BE2C (cell line): ENCODE data around the gene MBD2.

Experiments used
- DNase-seq: peaks from one replicate; pipeline ENCODE4 v3.0.0-alpha.2; 2020
- H3K27me3 ChIP-seq: fragments of 250-450 bp; sonication (Bioruptor Pico); 2 replicates; pipeline ENCODE4 v1.5.1; 2020; ENCODE audit warnings: mild to moderate bottlenecking
- H3K36me3 ChIP-seq: fragments of 250-450 bp; sonication (Bioruptor Pico); 2 replicates; pipeline ENCODE4 v1.5.1; 2020; ENCODE audit warnings: mild to moderate bottlenecking
- H3K4me1 ChIP-seq: fragments of 250-450 bp; sonication (Bioruptor Pico); 2 replicates; pipeline ENCODE4 v1.5.1; 2020
- H3K4me3 ChIP-seq: 2 replicates; pipeline ENCODE4 v1.5.1; 2011; ENCODE audit warnings: low read depth, low read length
- H3K9me3 ChIP-seq: fragments of 250-450 bp; sonication (Bioruptor Pico); 2 replicates; pipeline ENCODE4 v1.5.1; 2020
- TF ChIP-seq, protein P1 (sequence below): IDR thresholded peaks from 2 replicates; pipeline ENCODE4 v1.5.1; 2012; ENCODE audit warnings: mild to moderate bottlenecking, low read depth, low read length

MBD2 gene

DNA sequence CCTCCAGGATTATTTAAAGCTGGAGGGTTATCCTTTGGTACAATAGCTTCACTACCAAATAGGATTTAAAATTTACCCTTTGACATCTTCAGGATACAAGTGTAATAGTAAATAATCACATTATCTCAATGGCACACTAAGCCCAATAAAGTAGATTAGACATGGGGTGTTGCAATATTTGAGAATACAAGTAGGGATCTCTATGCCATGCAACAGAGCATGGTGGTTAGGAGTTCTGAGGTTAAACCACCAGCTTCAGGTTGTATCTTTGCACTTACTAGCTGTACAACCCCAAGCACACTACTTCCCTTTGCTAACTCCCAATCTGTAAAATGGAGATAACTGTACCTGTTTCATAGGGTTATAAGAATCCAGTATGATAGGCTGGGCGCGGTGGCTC lies 6.2 kb downstream of the MBD2 start:
- Histone ChIP-seq H3K4me1 (no peaks in the 10 kb centered on the region), H3K36me3 (no peaks in the 10 kb centered on the region), H3K27me3 (no peaks in the 10 kb centered on the region), H3K4me3 (no peak overlapping the region), H3K9me3 (no peaks in the 10 kb centered on the region)
- TF ChIP-seq, protein P1, sequence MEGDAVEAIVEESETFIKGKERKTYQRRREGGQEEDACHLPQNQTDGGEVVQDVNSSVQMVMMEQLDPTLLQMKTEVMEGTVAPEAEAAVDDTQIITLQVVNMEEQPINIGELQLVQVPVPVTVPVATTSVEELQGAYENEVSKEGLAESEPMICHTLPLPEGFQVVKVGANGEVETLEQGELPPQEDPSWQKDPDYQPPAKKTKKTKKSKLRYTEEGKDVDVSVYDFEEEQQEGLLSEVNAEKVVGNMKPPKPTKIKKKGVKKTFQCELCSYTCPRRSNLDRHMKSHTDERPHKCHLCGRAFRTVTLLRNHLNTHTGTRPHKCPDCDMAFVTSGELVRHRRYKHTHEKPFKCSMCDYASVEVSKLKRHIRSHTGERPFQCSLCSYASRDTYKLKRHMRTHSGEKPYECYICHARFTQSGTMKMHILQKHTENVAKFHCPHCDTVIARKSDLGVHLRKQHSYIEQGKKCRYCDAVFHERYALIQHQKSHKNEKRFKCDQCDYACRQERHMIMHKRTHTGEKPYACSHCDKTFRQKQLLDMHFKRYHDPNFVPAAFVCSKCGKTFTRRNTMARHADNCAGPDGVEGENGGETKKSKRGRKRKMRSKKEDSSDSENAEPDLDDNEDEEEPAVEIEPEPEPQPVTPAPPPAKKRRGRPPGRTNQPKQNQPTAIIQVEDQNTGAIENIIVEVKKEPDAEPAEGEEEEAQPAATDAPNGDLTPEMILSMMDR: no peak
- DNase-seq: no peak

DNA sequence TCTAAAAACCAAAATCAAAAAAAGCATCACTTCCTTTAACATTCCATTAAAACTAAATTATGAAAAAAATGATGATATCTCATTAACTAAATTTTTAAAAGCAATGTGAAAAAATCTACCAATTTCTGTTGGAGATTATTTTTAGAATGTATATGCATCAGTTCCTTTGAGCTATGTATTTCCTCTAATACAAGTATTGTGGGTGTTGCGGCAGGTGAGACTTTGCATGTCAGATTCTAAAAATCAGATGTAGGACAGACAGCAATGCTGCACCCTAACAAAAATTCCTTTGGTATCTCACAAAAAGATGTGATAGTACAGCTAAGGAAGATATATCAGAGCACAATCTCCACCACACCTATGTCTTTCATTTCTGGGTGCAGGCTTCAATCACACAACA lies 6.8 kb downstream of the MBD2 start:
- no peak overlapping the region for H3K4me3 ChIP-seq
- H3K27me3 ChIP-seq: no peaks in the 10 kb centered on the region
- H3K4me1 ChIP-seq: no peaks in the 10 kb centered on the region
- H3K9me3 ChIP-seq: no peaks in the 10 kb centered on the region
- TF ChIP-seq, protein P1: no peak
- H3K36me3 ChIP-seq: no peaks in the 10 kb centered on the region
- no peak for DNase-seq

DNA sequence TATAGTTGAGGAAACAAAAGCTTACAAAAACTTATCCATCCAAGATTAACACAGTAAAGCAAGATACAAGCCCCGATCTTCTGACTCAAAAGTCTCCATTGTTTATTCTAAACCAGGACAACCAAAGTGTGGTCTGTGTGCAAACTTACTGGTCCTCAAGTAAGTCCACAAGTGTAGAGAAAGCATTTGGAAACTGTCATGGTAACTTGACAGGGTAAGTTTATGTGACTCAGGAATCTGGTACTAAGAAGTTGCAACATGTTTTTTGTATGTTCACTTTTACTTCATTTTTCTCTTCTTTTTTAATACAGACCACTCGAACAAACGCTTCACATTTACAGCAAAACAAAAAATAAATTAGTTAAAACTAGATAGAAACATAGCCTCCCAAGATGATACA lies 9.4 kb downstream of the MBD2 start:
- Histone ChIP-seq H3K9me3 (no peaks in the 10 kb centered on the region), H3K36me3 (no peaks in the 10 kb centered on the region), H3K27me3 (no peaks in the 10 kb centered on the region), H3K4me1 (no peaks in the 10 kb centered on the region), H3K4me3 (no peak overlapping the region)
- DNase-seq: no peak
- TF ChIP-seq, protein P1: no peak

DNA sequence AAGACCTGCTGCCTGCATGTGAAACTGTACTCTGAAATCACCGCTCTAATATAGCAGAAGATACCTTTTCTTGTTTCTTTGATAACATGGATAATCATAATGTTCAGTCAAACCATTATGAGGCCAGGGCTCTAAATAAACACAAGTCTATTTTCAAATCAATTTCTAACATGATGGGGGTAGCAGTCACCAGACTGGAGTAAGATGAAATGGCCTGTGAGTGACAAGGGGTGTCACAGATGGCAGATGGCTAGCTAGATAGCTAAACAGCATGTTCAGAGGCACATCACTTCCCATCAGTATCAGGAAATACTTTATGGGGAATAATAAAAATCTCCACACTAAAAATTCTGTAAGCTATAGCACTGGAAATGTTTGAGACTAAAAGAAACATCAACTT lies 14.0 kb downstream of the MBD2 start:
- Histone ChIP-seq H3K27me3 (no peaks in the 10 kb centered on the region), H3K4me1 (no peaks in the 10 kb centered on the region), H3K9me3 (no peaks in the 10 kb centered on the region), H3K36me3 (no peaks in the 10 kb centered on the region), H3K4me3 (no peak overlapping the region)
- TF ChIP-seq, protein P1: no peak
- DNase-seq: no peak

DNA sequence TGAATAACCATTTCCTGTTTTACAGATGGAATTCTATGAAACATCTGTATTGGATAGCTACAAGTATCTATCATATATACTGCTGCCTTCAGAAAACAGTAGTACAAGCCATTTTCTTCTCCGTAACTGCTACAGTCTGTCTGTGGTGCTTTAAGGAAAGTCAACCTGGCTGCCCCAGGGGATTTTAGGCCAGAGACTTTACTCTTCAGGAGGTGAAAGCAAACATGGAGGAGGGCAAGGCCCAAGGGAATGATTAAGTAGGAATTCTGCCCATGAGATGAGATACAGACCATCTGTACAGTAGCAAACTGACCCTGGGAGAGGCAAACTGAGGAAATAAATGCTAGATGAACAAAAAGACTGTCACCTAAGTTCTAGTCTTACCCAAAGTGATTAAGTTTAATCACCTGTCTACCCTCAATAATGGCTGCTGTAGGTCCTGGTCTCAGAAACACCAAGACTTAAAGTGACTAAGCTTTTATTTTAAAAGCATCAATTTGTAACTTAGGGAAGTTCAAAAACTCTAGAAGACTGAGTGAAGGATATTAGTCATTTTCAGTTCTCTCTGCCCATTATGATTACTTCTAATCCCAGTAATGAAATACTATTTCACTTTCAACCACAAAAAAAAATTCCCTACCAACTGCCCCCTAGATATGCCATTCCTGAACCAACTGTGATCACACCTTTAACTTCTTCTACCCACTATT lies 14.8 kb downstream of the MBD2 start:
- no peak for DNase-seq
- no peaks in the 10 kb centered on the region for H3K36me3 ChIP-seq
- no peak overlapping the region for H3K4me3 ChIP-seq

DNA sequence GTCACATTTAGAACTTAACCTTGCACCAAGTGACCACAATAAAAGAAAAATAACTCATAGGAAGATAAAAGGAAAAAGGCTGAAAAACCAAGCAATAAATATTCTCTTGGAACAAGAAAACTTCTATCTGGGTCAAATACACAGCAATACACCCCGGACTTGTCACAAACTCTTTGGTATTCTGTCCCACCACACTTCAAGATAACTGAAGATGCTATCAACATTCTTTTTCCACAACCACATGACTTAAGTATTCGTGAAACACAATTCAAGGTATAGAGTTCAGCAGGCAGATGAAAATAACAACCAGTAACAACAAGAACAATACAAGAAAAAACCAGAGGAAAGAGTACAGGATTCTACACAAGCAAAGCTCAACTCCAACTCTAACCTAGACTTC lies 18.0 kb downstream of the MBD2 start:
- no peaks in the 10 kb centered on the region for H3K36me3 ChIP-seq
- H3K4me3 ChIP-seq: no peak overlapping the region
- TF ChIP-seq, protein P1: no peak
- no peak for DNase-seq
- no peaks in the 10 kb centered on the region for H3K27me3 ChIP-seq
- no peaks in the 10 kb centered on the region for H3K9me3 ChIP-seq
- H3K4me1 ChIP-seq: no peaks in the 10 kb centered on the region

More for the DNA sequence above, 14.8 kb downstream of the MBD2 start:
- Histone ChIP-seq H3K9me3 (no peaks in the 10 kb centered on the region), H3K4me1 (no peaks in the 10 kb centered on the region), H3K27me3 (no peaks in the 10 kb centered on the region)
- TF ChIP-seq, protein P1: no peak
